Suppressor macrophage (primary cell): ENCODE results near the gene NUB1.

Experiments used
- DNase-seq, 4 experiments: peaks; one replicate each; pipeline ENCODE4 v3.0.0-alpha.2; 2020 to 2022

The NUB1 gene

GRCh38 chr7:151426441-151426903, 84.9 kb downstream of the NUB1 start:
- no peak for DNase-seq

- no peak for DNase-seq
Measured at GRCh38 chr7:151426904-151427704, 85.5 kb downstream of the NUB1 start.

GRCh38 chr7:151427705-151428377, 86.2 kb downstream of the NUB1 start:
- no peak for DNase-seq
